ENCODE results near the gene WWOX. TPM values are rescaled to one million over a fixed set of nuclear protein-coding genes. Genes with fewer than 3 reads are reported as not detected.
A peak's percentile ranks its signal among the peaks of the same experiment; 100 is the strongest.

The WWOX gene
- total RNA-seq, 1 experiment from 2014 or later, result 15.6 TPM

- H3K27ac Mint-ChIP-seq, result peak overlapping the region in 1 of 3 experiments; percentile 37; a peak in 1 of 7 replicates
Observed at GRCh38 chr16:78211946-78212345, 112.5 kb downstream of the WWOX start.

More at GRCh38 chr16:78211946-78212345, 112.5 kb downstream of the WWOX start:
- no peak overlapping the region for H3K4ac ChIP-seq (ENCODE audit: low read depth, low read length)
- DNase-seq, result peak; percentile 71
- no peak overlapping the region for H3K56ac ChIP-seq (ENCODE audit: insufficient read length, low read depth, low read length)
- peaks cover 4% of the 10 kb centered on the region for H3K4me1 ChIP-seq (ENCODE audit: insufficient read depth, low read length)
- Mint-ChIP-seq H3K36me3 (ENCODE audit: insufficient read depth in 1 of 3, low read depth in 3 of 3) (no peaks in the 10 kb centered on the region), H3K27me3 (ENCODE audit: low read depth) (no peaks in the 10 kb centered on the region), H3K9me3 (no peaks in the 10 kb centered on the region), H3K4me1 (peaks cover 17 to 22% of the 10 kb centered on the region in 2 experiments), H3K4me3 (no peak overlapping the region)
- H3K4me2 ChIP-seq (ENCODE audit: insufficient read depth, insufficient read length, low read length), result no peak overlapping the region
- no peak overlapping the region for H3T11ph ChIP-seq (ENCODE audit: low read length)
- no peaks in the 10 kb centered on the region for H3K79me1 ChIP-seq (ENCODE audit: insufficient read depth, low read depth, low read length, poor library complexity, severe bottlenecking)
- no peak overlapping the region for H3K14ac ChIP-seq (ENCODE audit: insufficient read depth, low read length)
- no peak for TF ChIP-seq CTCF (conservative IDR thresholded peaks at IDR 0.05)
- no peak overlapping the region for H2BK5ac ChIP-seq (ENCODE audit: insufficient read length, low read length)
- H2AFZ ChIP-seq (ENCODE audit: low read length), result no peak overlapping the region
- no peak overlapping the region for H2BK12ac ChIP-seq (ENCODE audit: insufficient read length, low read depth, low read length)
- H3K23ac ChIP-seq (ENCODE audit: insufficient read length, low read depth, low read length), result no peak overlapping the region
- H3K18ac ChIP-seq (ENCODE audit: insufficient read length, low read depth, low read length), result no peak overlapping the region
- H3K23me2 ChIP-seq (ENCODE audit: insufficient read length, low read depth, low read length, poor library complexity, severe bottlenecking), result no peaks in the 10 kb centered on the region
- no peak overlapping the region for H4K5ac ChIP-seq (ENCODE audit: insufficient read length, low read depth, low read length)
- no peak overlapping the region for H4K8ac ChIP-seq (replicated peaks; ENCODE audit: insufficient read length, low read depth, low read length)
- H4K91ac ChIP-seq (ENCODE audit: insufficient read length, low read depth, low read length), result no peak overlapping the region
- H2BK20ac ChIP-seq (ENCODE audit: low read depth, low read length, poor library complexity, severe bottlenecking), result no peak overlapping the region
- H2BK15ac ChIP-seq (ENCODE audit: low read depth, low read length), result no peak overlapping the region
- no peak overlapping the region for H2AK5ac ChIP-seq (ENCODE audit: insufficient read length, low read length)
- H3K9ac ChIP-seq (ENCODE audit: extremely low read depth, insufficient read length, low read length), result no peak overlapping the region
- H3K27ac ChIP-seq (ENCODE audit: insufficient read length, low read depth, low read length), result no peak overlapping the region
- H2BK120ac ChIP-seq (ENCODE audit: low read depth, low read length, poor library complexity, severe bottlenecking), result no peak overlapping the region
- no peaks in the 10 kb centered on the region for H3K9me3 ChIP-seq (ENCODE audit: control insufficient read depth, low read depth, low read length)
- H3K27me3 ChIP-seq (ENCODE audit: insufficient read depth, low read length), result no peaks in the 10 kb centered on the region
- WGBS (ENCODE audit: extremely low coverage, insufficient read length, low lambda C conversion rate), result no CpG with 5 or more reads among the region's 2 CpGs
- no peaks in the 10 kb centered on the region for H3K79me2 ChIP-seq (ENCODE audit: insufficient read depth, low read length)
- H4K20me1 ChIP-seq (ENCODE audit: control insufficient read depth, insufficient read depth, insufficient read length), result no peaks in the 10 kb centered on the region
